GM12873 (cell line): Measurements from ENCODE around the gene ZAR1L.

ENCODE experiments used
- TF ChIP-seq, protein P1 (sequence below): IDR thresholded peaks from 2 replicates; pipeline ENCODE4 v1.5.1; 2012; ENCODE audit warnings: low read depth, mild to moderate bottlenecking, moderate library complexity, low read length, control low read depth; ENCODE audit not compliant: insufficient read depth; ENCODE audit errors: missing control alignments

Gene ZAR1L

DNA sequence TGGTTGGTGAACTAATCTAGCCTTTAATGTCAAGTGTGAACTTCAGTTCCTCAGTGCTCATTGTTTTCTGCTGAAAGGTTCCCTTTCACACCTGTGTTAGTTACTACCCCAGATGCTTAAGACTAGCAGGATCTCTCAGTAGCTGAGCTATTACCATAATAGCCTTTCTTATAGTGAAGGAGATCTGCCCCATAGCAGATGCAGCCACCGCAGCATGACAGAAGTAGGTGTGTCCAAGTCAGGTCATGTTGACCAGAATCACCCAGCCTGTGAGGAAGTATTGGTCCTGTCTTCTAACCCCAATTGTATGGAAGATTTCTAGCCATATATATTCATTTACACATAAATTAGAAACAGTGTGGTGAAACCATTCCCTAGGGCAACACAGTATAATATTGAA is 37.3 kb downstream of the ZAR1L start:
- TF ChIP-seq, protein P1, sequence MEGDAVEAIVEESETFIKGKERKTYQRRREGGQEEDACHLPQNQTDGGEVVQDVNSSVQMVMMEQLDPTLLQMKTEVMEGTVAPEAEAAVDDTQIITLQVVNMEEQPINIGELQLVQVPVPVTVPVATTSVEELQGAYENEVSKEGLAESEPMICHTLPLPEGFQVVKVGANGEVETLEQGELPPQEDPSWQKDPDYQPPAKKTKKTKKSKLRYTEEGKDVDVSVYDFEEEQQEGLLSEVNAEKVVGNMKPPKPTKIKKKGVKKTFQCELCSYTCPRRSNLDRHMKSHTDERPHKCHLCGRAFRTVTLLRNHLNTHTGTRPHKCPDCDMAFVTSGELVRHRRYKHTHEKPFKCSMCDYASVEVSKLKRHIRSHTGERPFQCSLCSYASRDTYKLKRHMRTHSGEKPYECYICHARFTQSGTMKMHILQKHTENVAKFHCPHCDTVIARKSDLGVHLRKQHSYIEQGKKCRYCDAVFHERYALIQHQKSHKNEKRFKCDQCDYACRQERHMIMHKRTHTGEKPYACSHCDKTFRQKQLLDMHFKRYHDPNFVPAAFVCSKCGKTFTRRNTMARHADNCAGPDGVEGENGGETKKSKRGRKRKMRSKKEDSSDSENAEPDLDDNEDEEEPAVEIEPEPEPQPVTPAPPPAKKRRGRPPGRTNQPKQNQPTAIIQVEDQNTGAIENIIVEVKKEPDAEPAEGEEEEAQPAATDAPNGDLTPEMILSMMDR, result no peak

DNA sequence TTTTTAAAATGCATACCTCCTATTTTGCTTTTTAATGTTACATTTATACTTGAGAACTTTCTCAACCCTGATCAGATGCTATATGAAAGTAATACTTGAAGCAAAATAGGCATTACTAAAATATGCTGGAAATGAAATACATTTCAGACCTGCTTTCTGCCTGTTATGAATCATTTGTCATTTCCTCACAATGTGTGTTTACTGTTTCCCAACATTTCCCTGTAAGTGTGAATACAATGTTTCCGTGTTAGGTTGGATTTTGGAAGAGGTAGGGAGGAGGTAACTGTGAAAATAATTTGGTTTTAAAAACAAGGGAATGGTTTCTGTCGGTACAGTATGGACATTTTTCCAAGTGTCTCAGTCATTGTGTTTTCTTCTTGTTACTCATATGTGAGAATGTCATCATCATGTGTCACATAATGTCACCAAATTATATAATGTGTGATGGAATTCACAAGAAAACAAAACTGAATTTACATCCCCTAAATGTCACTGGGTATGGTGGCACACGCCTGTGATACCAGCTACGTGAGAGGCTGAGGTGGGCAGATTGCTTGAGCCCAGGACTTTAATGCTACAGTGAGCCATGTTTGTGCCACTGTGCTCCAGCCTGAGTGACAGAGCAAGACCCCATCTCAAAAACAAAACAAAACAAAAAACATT is 43.0 kb downstream of the ZAR1L start:
- TF ChIP-seq, protein P1, result no peak

DNA sequence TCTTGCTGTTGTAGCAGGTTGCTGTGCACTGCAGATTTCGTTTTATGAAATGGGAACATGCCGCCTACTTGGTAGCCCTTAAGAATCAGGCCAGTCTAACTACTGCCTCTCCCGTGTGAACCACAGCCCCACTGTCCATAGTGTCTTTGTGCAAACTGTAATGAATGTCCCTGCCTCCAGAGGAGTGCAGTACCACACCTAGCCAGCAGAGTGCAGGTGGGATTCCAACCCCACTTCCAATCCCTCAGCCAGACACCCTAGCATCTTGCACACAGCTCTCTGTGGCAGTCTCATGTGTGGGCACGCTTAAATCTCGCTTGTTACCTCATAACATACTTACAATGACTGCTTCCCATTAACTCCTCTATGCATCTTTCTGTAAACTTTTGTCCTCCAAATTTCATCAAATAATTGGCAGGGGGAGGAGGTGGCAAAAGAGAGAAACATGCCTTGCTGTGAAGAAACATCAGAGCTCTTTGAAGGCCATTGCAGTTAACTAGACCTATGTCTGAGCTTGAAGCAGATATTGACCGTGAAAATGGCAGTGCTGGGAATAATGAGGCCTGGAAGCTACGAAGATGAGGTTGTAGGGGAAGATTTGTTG is 47.2 kb downstream of the ZAR1L start:
- TF ChIP-seq, protein P1, result peak; percentile 93

GRCh38 chr13:32266130-32266529 is 49.0 kb downstream of the ZAR1L start:
- TF ChIP-seq, protein P1, result no peak

GRCh38 chr13:32265726-32266125 is 49.4 kb downstream of the ZAR1L start:
- TF ChIP-seq, protein P1, result no peak

- TF ChIP-seq, protein P1, result no peak
These were observed 50.8 kb downstream of the ZAR1L start for GRCh38 chr13:32264407-32264806.

DNA sequence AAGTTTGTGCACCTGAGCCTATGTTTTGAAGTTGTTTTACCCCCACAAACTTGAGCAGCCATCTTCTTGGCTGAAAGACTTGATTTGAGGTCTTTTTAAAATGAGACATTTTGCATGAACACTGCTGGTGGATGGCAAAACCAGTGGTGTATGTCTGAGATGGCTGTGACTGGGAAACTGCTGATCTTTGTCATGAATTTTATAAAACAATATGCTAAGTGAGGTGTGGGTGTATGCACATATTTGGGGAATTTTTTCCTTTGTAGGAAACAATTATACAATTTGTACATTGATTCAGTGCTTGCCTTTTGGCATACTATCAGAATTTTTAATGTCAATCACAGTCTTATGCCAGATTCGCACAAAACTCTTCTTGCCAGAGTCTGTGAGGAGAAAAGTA is 52.5 kb downstream of the ZAR1L start:
- TF ChIP-seq, protein P1, result no peak
